CD14-positive monocyte (primary cell): Measurements from ENCODE around the gene SOBP. TPM values are rescaled to one million over a fixed set of nuclear protein-coding genes. Genes with fewer than 3 reads are reported as not detected.

Source experiments
- DNase-seq, 3 donors: peaks; one replicate each; pipeline ENCODE4 v3.0.0-alpha.2; 2011 to 2022
- H2AFZ ChIP-seq: 2 replicates; pipeline ENCODE4 v1.6.0; 2012; ENCODE audit warnings: mild to moderate bottlenecking, low read depth, low read length, inconsistent platforms; ENCODE audit not compliant: insufficient read depth, poor library complexity, severe bottlenecking
- H3K27ac ChIP-seq, 2 donors: 1 replicate in 1 of 2; 2 replicates in 1 of 2; pipeline ENCODE4 v1.5.1; 2012 to 2013; ENCODE audit warnings: low read length in 2 of 2, control low read depth in 1 of 2, inconsistent platforms in 1 of 2, low read depth in 1 of 2, mild to moderate bottlenecking in 1 of 2
- H3K27me3 ChIP-seq, 2 donors: one replicate each; pipeline versions ENCODE4 v1.6.0 to v1.6.1; 2011 to 2013; ENCODE audit warnings: low read length in 2 of 2; ENCODE audit not compliant: control insufficient read depth in 2 of 2, insufficient read depth in 2 of 2
- H3K36me3 ChIP-seq, 2 donors: replicated peaks in 1 of 2; 1 replicate in 1 of 2; 2 replicates in 1 of 2; pipeline versions ENCODE4 v1.5.1 to v1.6.1; 2012 to 2013; ENCODE audit warnings: low read length in 2 of 2, control low read depth in 1 of 2, inconsistent platforms in 1 of 2, mild to moderate bottlenecking in 1 of 2; ENCODE audit not compliant: insufficient read depth in 2 of 2, control insufficient read depth in 1 of 2
- H3K4me1 ChIP-seq, 2 donors: 1 replicate in 1 of 2; 2 replicates in 1 of 2; pipeline versions ENCODE4 v1.5.1 to v1.6.1; 2012 to 2013; ENCODE audit warnings: low read length in 2 of 2, control low read depth in 1 of 2, inconsistent platforms in 1 of 2, mild to moderate bottlenecking in 1 of 2, moderate library complexity in 1 of 2; ENCODE audit not compliant: insufficient read depth in 2 of 2, control insufficient read depth in 1 of 2
- H3K4me2 ChIP-seq: replicated peaks from 2 replicates; pipeline ENCODE3; 2012; ENCODE audit warnings: low read length, moderate library complexity, mild to moderate bottlenecking; ENCODE audit not compliant: poor library complexity, severe bottlenecking; ENCODE audit errors: extremely low read depth
- H3K4me3 ChIP-seq, 3 experiments: fragments of 200-600 bp in 1 of 3; sonication (generic) in 1 of 3; replicated peaks in 1 of 3; 1 replicate in 2 of 3; 2 replicates in 1 of 3; pipeline ENCODE4 v1.5.1; 2011 to 2013; ENCODE audit warnings: low read length in 3 of 3, mild to moderate bottlenecking in 3 of 3, control low read depth in 2 of 3, low read depth in 2 of 3, inconsistent platforms in 1 of 3, moderate library complexity in 1 of 3
- H3K79me2 ChIP-seq: 2 replicates; pipeline ENCODE4 v1.6.0; 2012; ENCODE audit warnings: mild to moderate bottlenecking, control low read depth, inconsistent platforms, low read length, moderate library complexity; ENCODE audit not compliant: insufficient read depth
- H3K9ac ChIP-seq: 2 replicates; pipeline ENCODE4 v1.6.0; 2017; ENCODE audit warnings: low read length, mild to moderate bottlenecking; ENCODE audit not compliant: insufficient read depth, poor library complexity, severe bottlenecking
- H3K9me3 ChIP-seq, 2 donors: replicated peaks in 1 of 2; 1 replicate in 1 of 2; 2 replicates in 1 of 2; pipeline versions ENCODE4 v1.5.1 to v1.6.1; 2012 to 2013; ENCODE audit warnings: low read length in 2 of 2, control low read depth in 1 of 2; ENCODE audit not compliant: control insufficient read depth in 1 of 2, insufficient read depth in 1 of 2
- H4K20me1 ChIP-seq: 2 replicates; pipeline ENCODE4 v1.6.0; 2012; ENCODE audit warnings: mild to moderate bottlenecking, low read length, control low read depth, moderate library complexity; ENCODE audit not compliant: insufficient read depth
- H3K27ac Mint-ChIP-seq, 7 donors: one replicate each; pipeline ENCODE4 v1.8.0; 2020; ENCODE audit warnings: mild to moderate bottlenecking in 7 of 7, mixed read lengths in 7 of 7, moderate library complexity in 6 of 7, inconsistent platforms in 2 of 7
- H3K27me3 Mint-ChIP-seq, 3 donors: one replicate each; pipeline ENCODE4 v1.8.0; 2021 to 2022; ENCODE audit warnings: low read depth in 3 of 3, mild to moderate bottlenecking in 3 of 3, mixed read lengths in 3 of 3, moderate library complexity in 3 of 3, inconsistent platforms in 1 of 3
- H3K36me3 Mint-ChIP-seq, 2 donors: one replicate each; pipeline ENCODE4 v1.8.0; 2020; ENCODE audit warnings: mixed read lengths in 2 of 2, inconsistent platforms in 1 of 2, mild to moderate bottlenecking in 1 of 2
- H3K4me1 Mint-ChIP-seq: one replicate; pipeline ENCODE4 v1.8.0; 2020; ENCODE audit warnings: mild to moderate bottlenecking, mixed read lengths
- H3K4me3 Mint-ChIP-seq, 2 donors: one replicate each; pipeline ENCODE4 v1.8.0; 2020; ENCODE audit warnings: mild to moderate bottlenecking in 2 of 2, mixed read lengths in 2 of 2, moderate library complexity in 1 of 2
- H3K9me3 Mint-ChIP-seq, 7 donors: one replicate each; pipeline ENCODE4 v1.8.0; 2020 to 2022; ENCODE audit warnings: mixed read lengths in 7 of 7, mild to moderate bottlenecking in 6 of 7, moderate library complexity in 6 of 7, inconsistent platforms in 2 of 7
- CTCF ChIP-seq: fragments of 200-600 bp; IDR thresholded peaks from one replicate; pipeline ENCODE4 v1.8.0; 2022; ENCODE audit warnings: antibody characterized with exemption, mild to moderate bottlenecking
- WGBS: methylation state at CpG from one replicate; pipeline ENCODE4 v1.1.5; 2013; ENCODE audit warnings: missing lambda C conversion rate; ENCODE audit not compliant: insufficient coverage; 5-methylcytosine and 5-hydroxymethylcytosine counted together
- intact Hi-C, 2 donors: fragments of 100-400 bp; cut with micrococcal nuclease; formaldehyde crosslinking; loops; one replicate each; pipeline versions ENCODE4 v1.15.0 to v1.15.1; 2023
- polyA plus RNA-seq, 3 donors: library from polyadenylated mRNA; depleted of rRNA in 1 of 3; unstranded in 2 of 3; stranded (reverse) in 1 of 3; fragments of 300-500 nt in 2 of 3; fragments of >200 nt in 1 of 3; fragmentation: Illumina TruSeq in 2 of 3; gene quantifications; 1 replicate in 2 of 3; 2 replicates in 1 of 3; pipeline ENCODE4 v1.2.3, GENCODE V29; 2012 to 2021

SOBP gene
- polyA plus RNA-seq, 3 donors: not detected

- H3K4me3 ChIP-seq: no peak overlapping the region
- 7% methylated on average over 15 of the region's 15 CpGs for WGBS
Observed at GRCh38 chr6:107674995-107675738, 185.2 kb downstream of the SOBP start.

GRCh38 chr6:107676042-107676441 is 186.1 kb downstream of the SOBP start:
- H3K4me3 ChIP-seq: no peak overlapping the region

More at GRCh38 chr6:107674995-107675738, 185.2 kb downstream of the SOBP start:
- Histone ChIP-seq H3K4me2 (no peak overlapping the region), H3K4me1 (peaks cover 16 to 20% of the 10 kb centered on the region in 2 donors), H3K79me2 (no peaks in the 10 kb centered on the region), H3K9me3 (no peaks in the 10 kb centered on the region), H3K27me3 (peaks cover 3 to 13% of the 10 kb centered on the region in 2 donors), H4K20me1 (no peaks in the 10 kb centered on the region), H3K27ac (no peak overlapping the region), H3K36me3 (no peaks in the 10 kb centered on the region), H2AFZ (peak overlapping the region; percentile 50), H3K9ac (no peak overlapping the region)
- intact Hi-C loops: loop anchor here (5.0 to 10.0 kb wide), 2 partner anchors 172 to 370 kb away; no protein-coding TSS in a partner anchor
- DNase-seq: peak; percentile 52 to 78 (median 63)
- Mint-ChIP-seq H3K27ac (peak overlapping the region in 3 of 7 donors; percentile 27 to 65 (median 33)), H3K27me3 (peaks cover 12 to 35% (median 13%) of the 10 kb centered on the region in 3 donors), H3K4me3 (peak overlapping the region; percentile 16 to 40), H3K9me3 (no peaks in the 10 kb centered on the region), H3K4me1 (peaks cover 22% of the 10 kb centered on the region), H3K36me3 (no peaks in the 10 kb centered on the region)
- peak; percentile 86 for TF ChIP-seq CTCF

More at GRCh38 chr6:107676042-107676441, 186.1 kb downstream of the SOBP start:
- intact Hi-C loops: loop anchor here (2.0 to 10.0 kb wide), 3 partner anchors 171 to 369 kb away; no protein-coding TSS in a partner anchor
- H4K20me1 ChIP-seq: no peaks in the 10 kb centered on the region
- WGBS: 75% methylated on average over 8 of the region's 11 CpGs
- H3K9me3 Mint-ChIP-seq: no peaks in the 10 kb centered on the region
- H3K36me3 Mint-ChIP-seq: no peaks in the 10 kb centered on the region
- no peak for TF ChIP-seq CTCF
- no peaks in the 10 kb centered on the region for H3K36me3 ChIP-seq
- no peak overlapping the region for H3K9ac ChIP-seq
- no peak overlapping the region for H3K4me3 Mint-ChIP-seq
- H3K27me3 Mint-ChIP-seq: peaks cover 12 to 39% (median 13%) of the 10 kb centered on the region in 3 donors
- H3K27ac Mint-ChIP-seq: no peak overlapping the region
- no peak overlapping the region for H3K4me2 ChIP-seq
- H3K9me3 ChIP-seq: no peaks in the 10 kb centered on the region
- DNase-seq: no peak
- peaks cover 8 to 12% of the 10 kb centered on the region in 2 donors for H3K4me1 ChIP-seq
- peaks cover 3 to 13% of the 10 kb centered on the region in 2 donors for H3K27me3 ChIP-seq
- no peak overlapping the region for H3K27ac ChIP-seq
- H2AFZ ChIP-seq: no peak overlapping the region
- peaks cover 16% of the 10 kb centered on the region for H3K4me1 Mint-ChIP-seq
- H3K79me2 ChIP-seq: no peaks in the 10 kb centered on the region
